Measurements from ENCODE around the gene PAH. TPM values are rescaled to one million over a fixed set of nuclear protein-coding genes. Genes with fewer than 3 reads are reported as not detected.

The PAH gene
- total RNA-seq, 2 donors from 2014 or later = 0.25 TPM; not detected in 1

DNA sequence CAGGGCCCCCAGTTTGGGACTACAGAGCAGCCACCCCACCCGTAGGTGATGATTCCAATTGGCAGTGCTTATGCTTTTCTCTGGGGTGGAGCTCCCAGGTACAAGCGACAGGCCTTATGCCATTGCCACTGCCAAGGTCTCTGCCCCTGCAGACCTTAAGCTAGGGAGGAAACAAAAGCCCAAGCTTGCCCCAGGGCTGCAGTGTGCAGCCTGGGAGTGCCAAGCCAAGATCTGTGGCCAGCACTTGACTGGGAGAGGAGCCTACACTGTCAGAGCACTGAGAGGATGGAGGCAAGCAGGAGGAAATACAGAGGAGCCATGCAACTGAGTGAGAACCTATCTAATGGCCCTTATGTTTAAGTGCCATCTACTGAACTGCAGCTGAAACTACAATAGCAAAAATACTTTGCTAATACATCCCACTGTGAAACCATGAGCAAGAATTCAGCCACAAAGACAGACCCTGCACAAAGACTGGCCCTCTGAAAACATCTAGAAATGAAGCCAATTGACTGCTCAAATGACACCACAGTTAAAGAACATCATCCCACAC, 22.7 kb upstream of the PAH start:
- no peak for DNase-seq
- peaks cover 33% of the 10 kb centered on the region for H3K27me3 Mint-ChIP-seq (ENCODE audit: low read depth)
- H3K9me3 Mint-ChIP-seq = no peaks in the 10 kb centered on the region

GRCh38 chr12:102939059-102939458, 22.0 kb upstream of the PAH start:
- Mint-ChIP-seq H3K9me3 (no peaks in the 10 kb centered on the region), H3K4me1 (ENCODE audit: low read depth) (no peaks in the 10 kb centered on the region), H3K27me3 (ENCODE audit: low read depth) (peaks cover 29% of the 10 kb centered on the region), H3K36me3 (ENCODE audit: insufficient read depth in 2 of 2) (no peaks in the 10 kb centered on the region), H3K27ac (no peak overlapping the region), H3K4me3 (no peak overlapping the region)
- DNase-seq (no peak), ATAC-seq (replicated peaks in 1 of 2) (no peak)

More for the DNA sequence above, 22.7 kb upstream of the PAH start:
- H3K36me3 Mint-ChIP-seq (ENCODE audit: insufficient read depth in 2 of 2) = no peaks in the 10 kb centered on the region
- no peak overlapping the region for H3K27ac Mint-ChIP-seq
- H3K4me1 Mint-ChIP-seq (ENCODE audit: low read depth) = no peaks in the 10 kb centered on the region
- H3K4me3 Mint-ChIP-seq = no peak overlapping the region
- ATAC-seq (replicated peaks in 1 of 2) = no peak

DNA sequence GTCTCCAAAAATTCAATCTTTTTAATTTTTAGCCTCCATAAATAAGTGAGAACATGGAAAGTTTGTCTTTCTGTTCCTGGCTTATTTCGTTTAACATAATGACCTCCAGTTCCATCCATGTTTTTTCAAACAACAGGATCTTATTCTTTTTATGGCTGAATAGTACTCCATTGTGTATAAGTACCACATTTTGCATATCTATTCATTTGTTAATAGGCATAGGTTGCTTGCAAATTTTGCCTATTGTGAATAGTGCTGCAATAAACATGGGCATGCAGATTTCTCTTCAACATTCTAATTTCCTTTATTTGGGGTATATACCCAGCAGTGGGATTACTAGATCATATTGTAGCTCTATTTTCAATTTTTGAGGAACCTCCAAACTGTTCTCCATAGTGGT, 16.1 kb upstream of the PAH start:
- no peaks in the 10 kb centered on the region for H3K4me1 Mint-ChIP-seq (ENCODE audit: low read depth)
- no peaks in the 10 kb centered on the region for H3K9me3 Mint-ChIP-seq
- H3K4me3 Mint-ChIP-seq = no peak overlapping the region
- H3K36me3 Mint-ChIP-seq (ENCODE audit: insufficient read depth in 2 of 2) = no peaks in the 10 kb centered on the region
- ATAC-seq (replicated peaks in 1 of 2) (no peak), DNase-seq (no peak)
- H3K27me3 Mint-ChIP-seq (ENCODE audit: low read depth) = peaks cover 30% of the 10 kb centered on the region
- no peak overlapping the region for H3K27ac Mint-ChIP-seq

GRCh38 chr12:102927220-102927619, 10.2 kb upstream of the PAH start:
- Mint-ChIP-seq H3K4me3 (no peak overlapping the region), H3K36me3 (ENCODE audit: insufficient read depth in 2 of 2) (no peaks in the 10 kb centered on the region), H3K27me3 (ENCODE audit: low read depth) (peaks cover 16% of the 10 kb centered on the region), H3K9me3 (no peaks in the 10 kb centered on the region), H3K4me1 (ENCODE audit: low read depth) (no peaks in the 10 kb centered on the region), H3K27ac (no peak overlapping the region)
- ATAC-seq (replicated peaks in 1 of 2) (no peak), DNase-seq (no peak)

DNA sequence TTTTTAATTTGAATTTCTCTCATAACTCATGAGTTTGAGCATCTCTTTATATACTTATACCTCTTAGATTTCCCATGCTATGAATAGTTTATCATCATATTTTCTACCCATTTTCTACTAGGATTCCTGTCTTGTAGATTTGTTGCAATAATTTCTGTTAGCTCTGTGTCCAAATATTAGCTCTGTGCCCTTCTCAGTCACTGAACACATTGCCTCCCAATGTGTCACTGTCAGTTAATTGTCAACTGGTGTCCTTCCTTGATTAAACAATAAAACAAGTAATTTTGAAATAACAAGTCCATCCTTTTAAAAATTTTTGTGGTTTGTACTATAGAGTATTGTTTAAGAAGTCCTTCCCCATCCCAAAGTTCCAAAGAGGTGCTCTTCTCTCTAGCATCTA, 4.2 kb upstream of the PAH start:
- Mint-ChIP-seq H3K27me3 (ENCODE audit: low read depth) (peaks cover 16% of the 10 kb centered on the region), H3K9me3 (no peaks in the 10 kb centered on the region), H3K36me3 (ENCODE audit: insufficient read depth in 2 of 2) (no peaks in the 10 kb centered on the region), H3K27ac (no peak overlapping the region), H3K4me1 (ENCODE audit: low read depth) (peaks cover 6% of the 10 kb centered on the region), H3K4me3 (no peak overlapping the region)
- ATAC-seq (replicated peaks in 1 of 2) (no peak), DNase-seq (no peak)

DNA sequence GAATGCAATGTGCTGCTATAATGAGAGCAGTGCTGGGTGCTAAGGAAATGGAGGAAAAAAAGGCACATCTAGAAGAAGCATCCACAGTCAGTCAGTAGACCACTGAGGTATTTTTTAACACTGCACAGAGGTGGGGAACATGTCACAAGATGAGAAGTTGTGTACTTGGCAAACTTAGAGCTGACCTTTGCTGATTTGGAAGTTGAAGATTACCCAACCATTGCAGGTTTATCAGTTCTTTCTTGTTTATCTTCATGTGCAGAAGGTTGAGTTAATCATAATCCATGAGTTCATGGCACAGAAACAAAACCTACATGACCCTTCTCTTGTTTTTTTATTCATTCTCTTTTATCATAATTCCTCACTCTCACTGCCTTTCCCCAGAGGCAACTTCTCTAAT, 3.2 kb upstream of the PAH start:
- H3K36me3 Mint-ChIP-seq (ENCODE audit: insufficient read depth in 2 of 2) = no peaks in the 10 kb centered on the region
- DNase-seq (no peak), ATAC-seq (replicated peaks in 1 of 2) (no peak)
- no peak overlapping the region for H3K27ac Mint-ChIP-seq
- no peak overlapping the region for H3K4me3 Mint-ChIP-seq
- H3K4me1 Mint-ChIP-seq (ENCODE audit: low read depth) = peaks cover 6% of the 10 kb centered on the region
- no peaks in the 10 kb centered on the region for H3K9me3 Mint-ChIP-seq
- H3K27me3 Mint-ChIP-seq (ENCODE audit: low read depth) = peaks cover 24% of the 10 kb centered on the region

DNA sequence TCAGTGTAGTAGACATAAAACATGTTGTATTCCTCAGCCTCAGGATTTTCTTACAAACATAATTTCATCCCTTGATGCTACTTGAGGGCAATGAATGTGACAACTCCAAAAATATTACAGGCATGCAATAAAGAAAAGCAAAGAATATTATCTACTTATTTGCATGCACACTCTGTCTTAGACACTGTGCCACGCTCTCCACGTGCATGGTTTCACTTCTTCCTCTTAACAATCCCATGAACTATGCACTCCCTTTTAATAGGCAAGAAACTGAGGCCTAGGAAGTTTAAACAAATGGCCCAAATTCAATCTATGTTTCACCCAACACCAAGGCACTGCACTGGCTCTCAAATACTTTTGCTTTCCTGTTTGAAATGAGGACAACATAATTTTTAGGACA, 1.8 kb upstream of the PAH start:
- Mint-ChIP-seq H3K4me1 (ENCODE audit: low read depth) (peaks cover 6% of the 10 kb centered on the region), H3K4me3 (no peak overlapping the region)

DNA sequence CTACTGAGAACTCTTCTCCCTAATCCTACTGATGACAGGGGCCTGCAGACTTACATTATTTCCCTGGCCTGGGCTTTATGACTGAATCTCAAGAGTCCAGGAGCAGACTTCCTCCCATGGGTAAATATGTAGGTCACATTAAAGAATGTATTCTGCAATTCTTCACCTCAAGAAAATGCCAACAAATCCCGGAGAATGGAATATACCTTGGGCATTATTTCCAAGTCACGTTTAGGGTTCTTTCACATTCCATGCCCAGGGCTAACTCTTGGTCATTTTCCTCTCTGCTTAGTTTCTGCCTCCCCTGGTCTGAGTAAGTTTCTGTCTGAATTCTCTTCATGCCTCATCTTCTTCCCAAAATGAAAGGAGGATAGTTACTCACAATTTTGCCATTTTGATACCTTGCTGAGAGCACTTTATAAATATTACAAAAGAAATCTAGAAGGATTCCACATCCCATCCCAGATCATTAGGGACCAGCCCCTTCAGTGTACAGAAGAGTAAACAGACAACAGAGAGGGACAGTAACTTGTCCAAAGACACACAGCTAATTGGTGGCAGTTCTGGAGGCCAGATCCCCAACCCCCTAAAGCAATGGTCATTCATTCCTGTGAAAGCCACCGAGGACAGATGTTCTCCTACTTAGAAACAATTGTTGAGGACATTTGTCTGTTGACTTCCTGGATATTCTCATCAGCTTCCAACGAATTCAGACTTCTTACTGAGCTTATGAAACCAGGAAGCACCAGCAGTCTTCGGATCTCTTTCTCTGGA, 605 bp downstream of the PAH start:
- Mint-ChIP-seq H3K27ac (no peak overlapping the region), H3K27me3 (ENCODE audit: low read depth) (peaks cover 36% of the 10 kb centered on the region)

More for the DNA sequence above, 1.8 kb upstream of the PAH start:
- ATAC-seq (replicated peaks in 1 of 2) (no peak), DNase-seq (no peak)
- H3K27ac Mint-ChIP-seq = no peak overlapping the region
- H3K9me3 Mint-ChIP-seq = no peaks in the 10 kb centered on the region
- H3K27me3 Mint-ChIP-seq (ENCODE audit: low read depth) = peaks cover 32% of the 10 kb centered on the region
- H3K36me3 Mint-ChIP-seq (ENCODE audit: insufficient read depth in 2 of 2) = no peaks in the 10 kb centered on the region

DNA sequence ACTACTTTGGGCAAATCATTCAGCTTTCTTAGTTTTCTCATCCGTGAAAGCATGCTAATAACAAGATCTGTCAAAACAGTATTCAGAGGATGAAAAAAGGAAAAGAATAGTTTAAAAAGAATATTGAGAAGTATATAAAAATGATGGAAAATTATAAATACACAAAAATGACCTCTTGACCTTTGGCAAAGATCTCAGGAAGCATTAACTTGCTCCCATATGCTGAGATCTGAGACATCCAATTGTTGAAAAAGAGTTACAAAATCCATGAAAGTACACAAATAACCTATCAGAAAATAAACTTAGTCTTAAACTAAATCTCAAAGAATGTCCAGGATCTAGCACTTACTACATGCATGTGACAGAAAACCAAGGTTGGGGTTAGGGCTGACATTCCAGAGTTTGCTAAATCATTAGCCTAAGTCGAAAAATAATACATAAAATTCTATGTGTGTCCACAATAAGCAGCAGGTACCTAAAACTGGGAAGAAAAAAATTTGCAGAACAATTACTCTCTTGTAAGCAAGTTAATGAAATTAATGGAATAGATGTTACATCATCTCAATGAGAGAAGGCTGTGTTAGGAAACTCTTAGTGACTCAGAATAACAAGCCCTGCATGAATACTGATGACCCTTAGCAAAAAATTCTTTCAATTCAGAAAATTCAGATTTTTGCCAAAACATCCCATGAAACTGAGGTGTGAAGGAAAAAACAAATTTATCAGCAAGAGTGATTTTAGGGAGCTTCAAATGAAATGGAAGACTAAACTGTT, 3.4 kb downstream of the PAH start:
- H3K4me3 Mint-ChIP-seq = no peak overlapping the region
- H3K9me3 Mint-ChIP-seq = no peaks in the 10 kb centered on the region
- DNase-seq = no peak
- H3K36me3 Mint-ChIP-seq (ENCODE audit: insufficient read depth in 2 of 2) = no peaks in the 10 kb centered on the region
- peaks cover 6% of the 10 kb centered on the region for H3K4me1 Mint-ChIP-seq (ENCODE audit: low read depth)
- no peak for ATAC-seq (replicated peaks in 1 of 2)
- no peak overlapping the region for H3K27ac Mint-ChIP-seq
- peaks cover 31% of the 10 kb centered on the region for H3K27me3 Mint-ChIP-seq (ENCODE audit: low read depth)

More for the DNA sequence above, 605 bp downstream of the PAH start:
- Mint-ChIP-seq H3K4me1 (ENCODE audit: low read depth) (peaks cover 6% of the 10 kb centered on the region), H3K36me3 (ENCODE audit: insufficient read depth in 2 of 2) (no peaks in the 10 kb centered on the region), H3K4me3 (peak overlapping the region; percentile 63 to 67), H3K9me3 (no peaks in the 10 kb centered on the region)
- ATAC-seq (replicated peaks in 1 of 2) (no peak), DNase-seq (no peak)

DNA sequence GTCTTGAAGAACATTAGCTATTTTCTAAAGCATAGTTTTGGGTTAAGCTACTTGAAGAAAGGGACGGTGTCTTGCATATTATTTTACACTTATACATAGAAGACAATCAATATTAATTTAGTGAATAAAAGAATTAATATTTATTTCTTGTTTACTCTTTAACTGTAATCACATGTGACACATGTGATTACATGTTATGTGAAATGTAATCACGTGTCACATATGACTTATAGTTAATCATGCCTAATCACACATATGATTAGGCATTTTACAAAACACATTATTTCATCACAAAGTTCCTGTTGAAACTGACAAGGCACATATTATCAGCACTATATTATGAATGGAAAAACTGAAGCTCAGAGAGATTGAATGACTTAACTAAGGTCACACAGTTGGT, 4.8 kb downstream of the PAH start:
- H3K4me1 Mint-ChIP-seq (ENCODE audit: low read depth) = no peaks in the 10 kb centered on the region
- no peak for ATAC-seq (replicated peaks in 1 of 2)
- H3K9me3 Mint-ChIP-seq = no peaks in the 10 kb centered on the region
- no peak for DNase-seq
- peaks cover 26% of the 10 kb centered on the region for H3K27me3 Mint-ChIP-seq (ENCODE audit: low read depth)
- H3K4me3 Mint-ChIP-seq = no peak overlapping the region
- H3K36me3 Mint-ChIP-seq (ENCODE audit: insufficient read depth in 2 of 2) = no peaks in the 10 kb centered on the region
- no peak overlapping the region for H3K27ac Mint-ChIP-seq

DNA sequence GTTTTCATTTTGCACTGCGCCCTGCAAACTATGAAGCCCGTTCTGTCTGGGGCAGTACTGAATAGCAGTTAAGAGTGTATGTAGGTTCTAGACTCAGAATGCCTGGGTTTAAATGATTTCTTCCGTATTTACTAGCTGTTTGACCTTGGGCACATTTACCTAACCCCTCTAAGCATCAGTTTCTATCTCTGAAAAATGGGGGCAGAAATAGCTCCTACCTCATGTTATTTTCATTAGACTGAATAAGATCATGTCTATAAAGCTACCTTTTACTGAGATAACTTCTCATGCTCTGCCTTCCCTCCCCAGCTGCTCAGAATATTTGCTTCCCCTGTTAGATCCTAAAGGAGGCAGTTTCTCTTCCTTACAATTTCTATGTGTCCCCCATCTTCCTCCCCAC, 5.7 kb downstream of the PAH start:
- ATAC-seq (replicated peaks in 1 of 2) = no peak
- Mint-ChIP-seq H3K27me3 (ENCODE audit: low read depth) (peaks cover 23% of the 10 kb centered on the region), H3K4me1 (ENCODE audit: low read depth) (no peaks in the 10 kb centered on the region), H3K4me3 (no peak overlapping the region), H3K36me3 (ENCODE audit: insufficient read depth in 2 of 2) (no peaks in the 10 kb centered on the region), H3K27ac (no peak overlapping the region), H3K9me3 (no peaks in the 10 kb centered on the region)
- no peak for DNase-seq

GRCh38 chr12:102910792-102911191, 6.3 kb downstream of the PAH start:
- ATAC-seq (replicated peaks in 1 of 2) (no peak), DNase-seq (no peak)
- H3K4me1 Mint-ChIP-seq (ENCODE audit: low read depth) = no peaks in the 10 kb centered on the region
- no peaks in the 10 kb centered on the region for H3K36me3 Mint-ChIP-seq (ENCODE audit: insufficient read depth in 2 of 2)
- no peak overlapping the region for H3K4me3 Mint-ChIP-seq
- no peaks in the 10 kb centered on the region for H3K9me3 Mint-ChIP-seq
- H3K27ac Mint-ChIP-seq = no peak overlapping the region
- H3K27me3 Mint-ChIP-seq (ENCODE audit: low read depth) = peaks cover 18% of the 10 kb centered on the region

GRCh38 chr12:102910137-102910536, 6.9 kb downstream of the PAH start:
- ATAC-seq (replicated peaks in 1 of 2) = no peak
- no peaks in the 10 kb centered on the region for H3K4me1 Mint-ChIP-seq (ENCODE audit: low read depth)
- H3K4me3 Mint-ChIP-seq = no peak overlapping the region
- DNase-seq = no peak
- no peaks in the 10 kb centered on the region for H3K36me3 Mint-ChIP-seq (ENCODE audit: insufficient read depth in 2 of 2)
- no peak overlapping the region for H3K27ac Mint-ChIP-seq
- H3K9me3 Mint-ChIP-seq = no peaks in the 10 kb centered on the region
- peaks cover 13% of the 10 kb centered on the region for H3K27me3 Mint-ChIP-seq (ENCODE audit: low read depth)

Data from activated T-cell treated with anti-CD3 and anti-CD28 coated beads, Interleukin-2, amount 50 U/mL, for 72 hours (primary cell).